HuH-7 (cell line): Measurements from ENCODE around the gene SLC29A1.
"Not testable (repeated sequence)": the region's sequence is repeated elsewhere in the genome, so short reads cannot be mapped to it uniquely, and the experiment has no call there.

Source experiments
- DNase-seq: peaks from one replicate; pipeline ENCODE4 v3.0.0; 2011; ENCODE audit warnings: low spot score

The SLC29A1 gene

DNA sequence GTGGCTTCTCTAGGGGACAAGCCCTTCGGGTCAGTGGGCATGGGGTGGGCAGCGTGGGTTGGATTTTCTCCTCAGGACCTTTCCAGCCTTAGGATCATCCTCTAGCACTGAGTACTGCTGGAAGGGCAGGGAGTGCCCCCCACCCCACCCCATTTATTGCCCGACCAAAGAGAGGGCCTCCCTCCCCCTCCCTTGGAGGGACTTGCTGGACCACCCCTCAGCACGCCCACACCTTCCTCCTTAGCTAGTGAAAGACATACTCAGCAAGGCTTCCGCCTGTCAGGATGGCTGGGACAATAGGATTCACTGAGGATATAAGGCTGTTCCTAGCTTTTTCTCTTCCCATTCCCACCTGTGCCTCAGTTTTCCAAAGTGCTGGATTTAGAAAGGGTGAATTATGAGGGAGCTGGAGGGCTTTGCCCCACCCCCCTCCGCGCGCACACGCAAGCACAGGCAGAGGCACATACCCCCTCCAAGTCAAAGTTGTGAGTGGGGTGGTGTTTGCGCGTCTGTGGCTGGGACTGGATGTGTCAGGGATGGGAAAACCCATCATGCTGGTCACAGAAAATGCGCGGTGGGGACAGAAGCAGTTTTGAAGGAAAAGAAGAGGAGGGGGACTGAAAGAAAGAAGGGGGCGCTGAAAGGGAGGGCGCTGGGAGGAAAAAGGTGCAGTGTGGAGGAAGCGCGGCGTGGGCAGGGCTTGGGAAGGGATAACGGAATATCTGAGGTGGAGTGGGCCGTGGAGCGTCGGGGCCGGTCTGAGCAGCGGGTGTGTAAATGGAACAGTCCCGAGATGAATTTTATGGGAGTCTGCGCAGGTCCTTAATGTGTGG is 693 bp upstream of the SLC29A1 start:
- DNase-seq = no peak

DNA sequence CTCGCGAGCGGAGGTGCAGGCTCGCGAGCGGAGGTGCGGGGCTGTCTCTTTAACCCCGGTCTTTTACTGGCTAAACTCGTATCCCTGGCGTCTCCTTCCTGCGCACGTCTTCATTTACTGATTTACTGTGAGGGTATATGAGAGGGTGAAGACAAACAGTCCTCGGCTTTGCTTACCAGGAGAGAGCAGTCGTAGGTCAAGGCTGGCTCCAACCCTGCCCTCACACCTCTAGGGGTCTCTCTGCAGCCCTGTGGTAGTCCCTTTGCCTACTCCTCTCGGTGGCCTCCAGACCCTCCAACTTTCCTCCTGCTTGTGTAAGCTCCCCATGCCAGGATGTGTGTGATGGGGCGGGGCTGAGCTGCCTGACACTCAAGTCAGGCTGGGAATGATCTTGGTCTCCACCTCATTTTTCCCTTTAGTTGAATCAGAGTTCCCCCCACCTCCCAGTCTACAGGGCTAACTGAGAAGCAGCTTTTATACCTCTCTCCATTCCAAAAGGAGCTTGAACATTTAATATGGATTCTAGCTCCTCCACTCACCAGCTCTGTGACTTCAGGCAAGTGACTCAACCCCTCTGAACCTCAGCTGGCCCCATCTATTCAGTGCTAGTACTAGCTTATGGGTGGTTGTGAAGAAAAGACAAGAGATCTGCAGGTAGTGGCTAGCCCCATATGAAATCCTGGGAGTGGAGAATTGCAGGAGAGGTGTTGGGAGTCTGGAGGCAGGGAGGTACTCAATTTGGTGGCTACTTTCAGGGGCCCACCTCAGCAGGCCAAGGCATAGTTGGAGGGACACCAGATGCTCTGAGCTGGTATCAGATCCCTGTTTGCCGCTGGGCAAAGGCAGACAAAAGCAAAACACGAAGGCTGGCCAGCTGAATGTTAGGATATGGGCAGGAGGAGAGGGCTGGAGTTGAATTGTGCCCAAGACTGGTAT is 902 bp downstream of the SLC29A1 start:
- no peak for DNase-seq

DNA sequence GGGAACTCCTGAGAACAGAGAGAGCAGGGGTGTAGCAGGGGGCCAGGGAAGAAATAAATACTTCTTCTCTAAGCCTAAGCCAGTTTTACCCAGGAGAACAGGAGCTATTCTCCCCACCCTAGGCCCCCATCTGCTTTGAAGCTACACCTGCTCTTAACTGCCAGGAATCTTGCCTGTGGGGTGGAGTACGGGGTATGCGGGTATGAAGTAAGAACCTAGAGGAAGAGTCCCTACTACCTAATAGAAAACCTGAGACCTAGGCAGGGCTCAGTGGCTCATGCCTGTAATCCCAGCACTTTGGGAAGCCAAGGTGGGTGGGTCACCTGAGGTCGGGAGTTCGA is 1.5 kb downstream of the SLC29A1 start:
- no peak for DNase-seq

DNA sequence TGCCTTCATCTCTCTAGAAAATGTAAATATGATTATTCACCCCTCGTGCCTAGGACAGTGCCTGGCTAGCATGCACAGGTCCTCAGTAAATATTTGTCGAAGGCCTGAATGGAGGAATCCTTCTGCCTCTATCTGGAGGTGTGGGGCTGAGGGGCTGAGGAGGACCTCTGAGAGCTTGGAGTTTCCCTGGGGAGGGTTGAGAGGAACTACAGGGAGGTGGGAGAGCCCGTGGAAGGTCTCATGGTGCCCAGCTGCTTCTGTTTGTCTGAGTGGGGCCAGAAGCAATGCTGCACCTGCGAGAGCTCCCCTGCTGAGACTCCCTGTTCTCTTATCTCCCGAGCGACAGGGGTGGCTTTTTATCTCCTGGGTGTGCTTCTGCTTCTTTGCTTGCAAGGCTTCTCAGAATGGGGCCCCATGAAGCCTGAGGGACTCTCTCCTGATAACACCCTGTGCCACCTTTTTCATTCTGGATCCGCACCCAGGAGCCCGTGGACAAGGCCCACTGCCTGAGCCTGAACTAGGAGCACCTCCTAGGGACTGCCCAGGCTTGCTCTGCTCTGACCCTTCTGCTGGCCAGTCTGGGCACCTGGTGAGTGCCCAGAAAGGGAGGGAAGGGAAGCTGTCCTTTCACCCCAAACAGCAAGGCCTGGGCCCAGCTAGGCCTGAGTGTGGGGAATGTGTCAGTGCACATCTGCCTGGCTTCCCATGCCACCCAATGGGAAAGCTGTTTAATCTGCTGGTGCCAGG is 2.4 kb downstream of the SLC29A1 start:
- no peak for DNase-seq

GRCh38 chr6:44226368-44227147 is 3.2 kb downstream of the SLC29A1 start:
- DNase-seq = no peak

DNA sequence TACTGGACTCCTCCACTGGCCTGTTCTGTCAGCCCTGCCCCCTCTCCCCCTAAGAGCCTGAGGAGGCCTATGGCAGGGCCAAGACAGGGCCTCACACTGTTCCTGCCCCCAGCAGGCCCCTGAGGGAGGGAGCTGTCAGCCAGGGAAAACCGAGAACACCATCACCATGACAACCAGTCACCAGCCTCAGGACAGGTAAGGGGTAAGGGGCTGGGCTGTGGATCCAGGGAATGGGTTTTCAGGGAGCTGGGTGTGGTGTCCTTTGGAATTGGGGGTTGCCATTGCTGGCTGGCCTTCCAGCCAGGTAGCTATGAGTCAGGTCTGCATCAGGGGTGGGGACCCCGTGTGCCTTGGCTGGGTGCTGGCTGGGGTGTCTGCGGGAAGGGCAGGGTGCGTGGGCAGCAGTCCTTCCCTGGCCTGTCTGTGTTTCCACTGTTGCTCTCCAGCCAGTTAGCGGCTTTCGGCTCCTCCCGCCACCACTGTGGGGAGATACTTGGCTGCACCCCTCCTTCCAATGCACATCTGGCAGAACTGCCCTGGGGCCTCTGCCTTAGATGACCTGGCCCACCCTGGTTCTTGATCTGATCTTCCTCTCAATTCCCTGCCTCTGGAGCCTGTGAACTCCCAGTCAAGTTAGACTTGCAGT is 3.9 kb downstream of the SLC29A1 start:
- no peak for DNase-seq

- DNase-seq = no peak
These were observed 4.6 kb downstream of the SLC29A1 start for GRCh38 chr6:44228031-44228430.

- DNase-seq = no peak
These were observed 5.0 kb downstream of the SLC29A1 start for GRCh38 chr6:44228433-44228832.

DNA sequence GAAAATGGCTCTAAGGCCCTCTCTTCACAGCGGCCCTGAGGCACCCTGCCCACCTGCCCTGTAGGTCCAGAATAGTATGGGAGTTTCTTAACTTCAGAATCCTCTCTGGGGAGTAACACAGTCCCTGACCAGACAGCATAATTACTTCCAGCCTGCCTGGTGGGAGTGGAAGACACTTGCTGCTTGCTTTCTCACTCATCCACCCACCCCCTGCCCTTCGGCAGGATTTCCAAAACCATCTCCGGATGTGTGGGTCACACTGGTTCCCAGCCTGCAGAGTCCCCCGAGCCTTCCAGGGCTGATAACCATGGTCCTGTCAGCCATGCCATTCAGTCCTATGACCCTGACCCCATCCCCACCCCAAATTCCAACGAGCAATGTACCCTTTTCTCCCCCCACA is 5.4 kb downstream of the SLC29A1 start:
- no peak for DNase-seq

DNA sequence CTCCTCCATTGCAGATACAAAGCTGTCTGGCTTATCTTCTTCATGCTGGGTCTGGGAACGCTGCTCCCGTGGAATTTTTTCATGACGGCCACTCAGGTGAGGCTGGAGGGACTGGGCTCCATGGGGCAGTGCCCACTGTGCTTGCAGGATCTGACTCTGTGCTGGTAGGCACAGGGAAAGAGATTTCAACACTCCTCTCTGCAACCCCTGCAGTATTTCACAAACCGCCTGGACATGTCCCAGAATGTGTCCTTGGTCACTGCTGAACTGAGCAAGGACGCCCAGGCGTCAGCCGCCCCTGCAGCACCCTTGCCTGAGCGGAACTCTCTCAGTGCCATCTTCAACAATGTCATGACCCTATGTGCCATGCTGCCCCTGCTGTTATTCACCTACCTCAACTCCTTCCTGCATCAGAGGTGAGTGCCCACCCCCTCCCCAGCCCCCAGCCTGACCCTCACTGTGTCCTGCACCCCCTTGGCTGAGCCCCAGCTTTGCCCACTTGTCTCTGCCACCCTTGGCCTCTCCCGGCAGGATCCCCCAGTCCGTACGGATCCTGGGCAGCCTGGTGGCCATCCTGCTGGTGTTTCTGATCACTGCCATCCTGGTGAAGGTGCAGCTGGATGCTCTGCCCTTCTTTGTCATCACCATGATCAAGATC is 6.1 kb downstream of the SLC29A1 start:
- no peak for DNase-seq

DNA sequence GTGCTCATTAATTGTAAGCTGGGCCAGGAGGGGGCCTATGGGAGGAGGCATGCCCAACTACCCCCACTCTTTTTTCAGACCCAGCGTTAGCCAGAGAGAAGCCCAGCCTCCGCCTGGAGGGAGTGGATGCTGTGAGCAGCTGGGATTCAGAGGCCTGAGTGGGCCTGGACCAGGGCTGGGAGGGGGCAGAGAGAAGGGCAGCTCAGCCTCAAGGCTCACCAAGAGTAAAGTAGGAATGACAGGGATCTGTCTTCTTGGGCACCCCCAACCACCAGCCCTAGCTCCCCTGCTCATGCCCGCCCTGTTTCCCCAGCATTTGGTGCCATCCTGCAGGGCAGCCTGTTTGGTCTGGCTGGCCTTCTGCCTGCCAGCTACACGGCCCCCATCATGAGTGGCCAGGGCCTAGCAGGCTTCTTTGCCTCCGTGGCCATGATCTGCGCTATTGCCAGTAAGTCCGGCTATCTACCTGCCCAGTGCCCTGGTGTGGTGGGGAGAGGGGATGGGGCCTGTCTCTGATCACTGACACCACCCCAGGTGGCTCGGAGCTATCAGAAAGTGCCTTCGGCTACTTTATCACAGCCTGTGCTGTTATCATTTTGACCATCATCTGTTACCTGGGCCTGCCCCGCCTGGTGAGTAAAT is 6.8 kb downstream of the SLC29A1 start:
- DNase-seq = no peak

- DNase-seq = not testable (repeated sequence)
These were observed 8.0 kb downstream of the SLC29A1 start for GRCh38 chr6:44231426-44231825.

DNA sequence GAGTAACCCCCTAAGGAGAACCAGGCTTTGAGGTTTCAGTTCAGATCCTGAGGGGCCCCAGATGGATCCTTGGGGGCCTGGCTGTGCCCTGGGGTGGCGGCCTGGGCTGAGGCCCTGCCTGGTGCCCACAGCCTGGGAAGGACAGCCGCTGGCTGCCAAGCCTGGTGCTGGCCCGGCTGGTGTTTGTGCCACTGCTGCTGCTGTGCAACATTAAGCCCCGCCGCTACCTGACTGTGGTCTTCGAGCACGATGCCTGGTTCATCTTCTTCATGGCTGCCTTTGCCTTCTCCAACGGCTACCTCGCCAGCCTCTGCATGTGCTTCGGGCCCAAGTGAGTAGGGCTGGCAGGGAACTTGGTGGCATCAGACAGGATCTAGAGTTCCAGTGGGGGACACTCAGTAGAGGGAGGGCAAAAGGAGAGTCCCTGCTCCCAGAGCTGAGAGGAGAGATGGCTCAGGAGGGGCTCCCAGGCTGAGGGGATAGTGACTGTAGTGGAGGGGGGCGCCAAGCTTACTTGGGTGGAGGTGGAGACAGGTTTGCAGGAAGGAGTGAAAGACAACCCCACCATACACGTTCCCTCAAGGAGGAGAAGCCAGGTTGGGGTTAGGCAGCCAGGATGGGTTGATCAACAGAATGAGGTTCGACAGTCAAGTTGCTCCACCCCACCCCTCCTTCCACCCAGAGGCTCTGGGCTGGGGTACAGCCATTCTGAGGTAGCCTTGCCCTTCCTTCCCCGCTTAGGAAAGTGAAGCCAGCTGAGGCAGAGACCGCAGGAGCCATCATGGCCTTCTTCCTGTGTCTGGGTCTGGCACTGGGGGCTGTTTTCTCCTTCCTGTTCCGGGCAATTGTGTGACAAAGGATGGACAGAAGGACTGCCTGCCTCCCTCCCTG is 9.5 kb downstream of the SLC29A1 start:
- no peak for DNase-seq

GRCh38 chr6:44233567-44234100 is 10.2 kb downstream of the SLC29A1 start:
- no peak for DNase-seq

DNA sequence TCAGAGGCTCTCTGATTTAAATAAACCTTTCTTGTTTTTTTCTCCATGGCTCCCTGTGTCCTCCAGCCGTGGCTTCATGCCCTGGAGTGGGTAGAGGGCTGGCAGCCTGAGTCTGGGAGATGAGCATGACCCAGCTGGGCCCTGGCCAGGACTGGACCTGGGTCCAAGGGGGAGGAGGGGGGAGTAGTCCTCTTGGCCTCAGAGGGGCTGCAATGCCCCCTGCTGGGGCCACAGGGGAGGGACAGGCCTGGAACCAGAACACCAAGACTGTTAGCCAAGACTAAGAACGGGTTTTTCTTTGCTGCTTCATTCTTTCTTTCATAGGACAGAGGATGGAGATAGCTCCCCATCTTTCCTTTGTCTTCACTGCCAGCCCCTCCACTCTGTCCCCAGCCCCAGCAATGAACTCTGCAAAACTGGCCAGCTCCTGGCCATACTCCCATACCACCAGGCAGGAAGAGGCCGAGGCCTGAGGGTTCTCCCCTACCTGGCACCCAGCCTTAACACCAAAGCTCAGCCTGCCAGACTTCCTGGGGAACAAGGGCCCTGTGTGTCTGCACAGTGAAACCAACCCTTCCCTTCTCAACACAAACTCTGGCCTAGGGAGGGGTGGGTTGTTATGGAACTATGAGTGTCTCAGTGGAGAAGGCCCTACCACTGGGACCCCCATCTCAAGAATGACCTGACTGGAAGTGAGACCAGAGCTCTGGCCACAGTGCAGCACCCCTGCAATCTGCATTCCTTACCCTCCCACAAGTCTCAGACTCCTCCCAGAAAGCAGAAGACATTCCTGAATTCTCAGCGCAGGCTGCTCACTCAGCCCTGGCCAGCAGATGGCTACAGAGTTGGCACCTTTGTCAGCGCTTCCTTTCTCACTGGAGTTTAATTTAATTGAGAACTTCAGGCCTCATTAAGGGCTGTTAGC is 11.0 kb downstream of the SLC29A1 start:
- no peak for DNase-seq

- no peak for DNase-seq
These were observed 11.9 kb downstream of the SLC29A1 start for GRCh38 chr6:44235269-44235668.

DNA sequence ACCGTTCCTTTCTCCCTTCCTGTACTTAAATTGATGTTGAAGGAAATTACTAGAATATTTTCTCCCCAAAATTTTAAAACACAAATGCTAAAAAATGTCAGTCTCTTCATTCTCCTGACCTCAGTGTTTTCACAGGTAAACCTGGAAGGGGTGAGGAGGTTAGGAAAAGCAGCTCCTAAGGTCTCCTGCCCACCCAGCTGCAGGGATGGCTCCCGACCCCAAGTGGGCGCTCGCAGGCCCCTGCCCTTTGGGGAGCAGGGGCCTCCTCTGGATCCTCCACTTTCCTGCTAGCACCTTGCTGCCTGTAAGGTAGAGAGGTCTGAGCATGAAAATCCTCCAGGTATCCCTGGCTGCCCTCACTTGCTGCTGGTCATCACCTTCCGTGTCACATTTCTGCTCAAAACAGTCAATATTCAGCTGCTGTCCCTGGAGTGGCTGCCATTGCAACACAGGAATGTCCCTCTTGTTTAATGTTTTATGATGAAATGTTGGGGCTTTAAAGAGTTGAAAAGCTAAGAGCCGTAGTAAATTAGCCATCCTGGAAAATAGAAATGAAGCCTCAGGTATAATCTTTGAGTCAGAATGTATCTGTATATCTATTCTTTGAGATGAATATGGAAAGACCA is 12.6 kb downstream of the SLC29A1 start:
- no peak for DNase-seq
